Esophagus muscularis mucosa (tissue), 4 donors: Measurements from ENCODE around the gene TCF7. TPM values are rescaled to one million over a fixed set of nuclear protein-coding genes. Genes with fewer than 3 reads are reported as not detected.

Experiments used
- DNase-seq: peaks from one replicate; pipeline ENCODE4 v3.0.0-alpha.2; 2017; ENCODE audit errors: extremely low spot score
- H3K27ac ChIP-seq, 4 donors: fragments of 200-600 bp; sonication (generic); replicated peaks in 1 of 4; 1 replicate in 3 of 4; 2 replicates in 1 of 4; pipeline ENCODE4 v1.5.1; 2016 to 2019; ENCODE audit warnings: mild to moderate bottlenecking in 1 of 4
- H3K27me3 ChIP-seq, 4 donors: fragments of 200-600 bp; sonication (generic); one replicate each; pipeline versions ENCODE4 v1.5.1 to v1.6.0; 2016 to 2019
- H3K36me3 ChIP-seq, 4 donors: fragments of 200-600 bp; sonication (generic); one replicate each; pipeline ENCODE4 v1.5.1; 2016 to 2019
- H3K4me1 ChIP-seq, 4 donors: fragments of 200-600 bp; sonication (generic); one replicate each; pipeline ENCODE4 v1.5.1; 2016 to 2019
- H3K4me3 ChIP-seq, 4 donors: fragments of 200-600 bp; sonication (generic); 1 replicate in 2 of 4; 2 replicates in 2 of 4; pipeline ENCODE4 v1.5.1; 2016 to 2019; ENCODE audit warnings: mild to moderate bottlenecking in 4 of 4, moderate library complexity in 1 of 4
- H3K9me3 ChIP-seq, 4 donors: fragments of 200-600 bp; sonication (generic); 1 replicate in 3 of 4; 2 replicates in 1 of 4; pipeline ENCODE4 v1.5.1; 2016 to 2019
- CTCF ChIP-seq, 3 experiments: fragments of 200-600 bp in 2 of 3; fragments of 450-650 bp in 1 of 3; sonication (generic) in 2 of 3; IDR thresholded peaks; one replicate each; pipeline ENCODE4 v1.5.1; 2017 to 2019; ENCODE audit warnings: antibody characterized with exemption in 3 of 3, mild to moderate bottlenecking in 2 of 3, moderate library complexity in 1 of 3
- EP300 ChIP-seq: sonication (generic); formaldehyde crosslinking; IDR thresholded peaks from one replicate; pipeline ENCODE4 v1.6.1; 2017; ENCODE audit warnings: antibody characterized with exemption
- POLR2A ChIP-seq: fragments of 450-650 bp; IDR thresholded peaks from one replicate; pipeline ENCODE4 v1.6.1; 2017; ENCODE audit warnings: antibody characterized with exemption, moderate library complexity, mild to moderate bottlenecking, low read depth
- POLR2AphosphoS5 ChIP-seq, 2 donors: sonication (generic); formaldehyde crosslinking; IDR thresholded peaks; one replicate each; pipeline ENCODE4 v1.6.1; 2017; ENCODE audit warnings: antibody characterized with exemption in 2 of 2
- WGBS: methylation state at CpG from one replicate; pipeline ENCODE4 v1.1.5; 2018; 5-methylcytosine and 5-hydroxymethylcytosine counted together
- intact Hi-C: fragments of 100-400 bp; cut with DNase I; formaldehyde crosslinking; loops from one replicate; pipeline ENCODE4 v1.15.1; 2023
- total RNA-seq, 4 donors: library from RNA; depleted of rRNA; stranded (reverse); fragments of >200 nt; gene quantifications; one replicate each; pipeline versions ENCODE4 v1.1.0 to v1.2.1, GENCODE V29; 2016

Gene TCF7
- total RNA-seq, 4 donors from 2014 or later, result 0.99 to 2.1 (median 1.5) TPM

GRCh38 chr5:134174841-134175839 is 60.7 kb downstream of the TCF7 start:
- Histone ChIP-seq H3K27ac (peak overlapping the region; percentile 95 to 99 (median 98)), H3K9me3 (no peaks in the 10 kb centered on the region), H3K4me3 (peak overlapping the region; percentile 67 to 94 (median 94)), H3K27me3 (no peaks in the 10 kb centered on the region), H3K36me3 (peaks cover 13 to 37% (median 35%) of the 10 kb centered on the region in 4 donors), H3K4me1 (peaks cover 40 to 64% (median 60%) of the 10 kb centered on the region in 4 donors)
- intact Hi-C loops, result loop anchor here (5.0 to 10.0 kb wide), 2 partner anchors 52 to 400 kb away; partner anchors contain the start of gene PPP2CA
- 23% methylated on average over 10 of the region's 10 CpGs for WGBS
- TF ChIP-seq CTCF (IDR thresholded peaks at IDR 0.05) (no peak), EP300 (no peak)
- DNase-seq, result no peak

DNA sequence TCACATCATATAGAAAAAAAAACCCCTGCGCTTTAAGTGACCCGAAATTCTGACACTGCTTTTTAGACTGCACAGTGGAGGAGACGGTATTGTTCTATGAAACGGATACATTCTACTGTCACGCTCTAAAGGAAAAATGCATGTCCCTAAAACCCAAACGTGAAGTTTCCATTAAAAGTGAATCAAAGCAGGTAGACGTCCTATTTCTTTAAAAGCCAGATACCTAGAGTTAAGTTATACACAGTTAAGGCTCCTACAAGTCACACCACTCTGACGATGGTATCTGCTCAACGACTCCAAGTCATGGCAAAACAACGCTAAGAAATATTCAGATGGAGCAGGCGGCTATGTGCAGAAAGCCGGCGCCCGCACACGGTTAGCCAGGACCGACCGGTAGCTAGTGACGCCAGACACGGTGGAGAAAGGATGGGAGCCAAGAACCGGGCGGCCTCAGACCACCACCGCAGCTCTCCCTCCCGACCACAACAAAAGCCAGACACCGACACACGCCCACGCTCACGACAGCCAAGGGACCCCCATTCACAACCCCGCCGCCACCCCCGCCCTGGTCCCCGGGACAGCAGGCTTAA is 61.5 kb downstream of the TCF7 start:
- no peak for TF ChIP-seq CTCF (IDR thresholded peaks at IDR 0.05)
- no peak for TF ChIP-seq EP300
- TF ChIP-seq POLR2A, result no peak
- no peak for TF ChIP-seq POLR2AphosphoS5 (IDR thresholded peaks at IDR 0.05)
- under 1% methylated on average over 25 of the region's 31 CpGs for WGBS
- Histone ChIP-seq H3K27ac (peak overlapping the region; percentile 95 to 99 (median 98)), H3K27me3 (no peaks in the 10 kb centered on the region), H3K9me3 (no peaks in the 10 kb centered on the region), H3K4me3 (peak overlapping the region; percentile 67 to 94 (median 94)), H3K4me1 (peaks cover 40 to 57% (median 53%) of the 10 kb centered on the region in 4 donors), H3K36me3 (peaks cover 8 to 28% (median 26%) of the 10 kb centered on the region in 4 donors)
- no peak for DNase-seq
- intact Hi-C loops, result loop anchor here (5.0 to 10.0 kb wide), 2 partner anchors 51 to 399 kb away; partner anchors contain the start of gene PPP2CA

DNA sequence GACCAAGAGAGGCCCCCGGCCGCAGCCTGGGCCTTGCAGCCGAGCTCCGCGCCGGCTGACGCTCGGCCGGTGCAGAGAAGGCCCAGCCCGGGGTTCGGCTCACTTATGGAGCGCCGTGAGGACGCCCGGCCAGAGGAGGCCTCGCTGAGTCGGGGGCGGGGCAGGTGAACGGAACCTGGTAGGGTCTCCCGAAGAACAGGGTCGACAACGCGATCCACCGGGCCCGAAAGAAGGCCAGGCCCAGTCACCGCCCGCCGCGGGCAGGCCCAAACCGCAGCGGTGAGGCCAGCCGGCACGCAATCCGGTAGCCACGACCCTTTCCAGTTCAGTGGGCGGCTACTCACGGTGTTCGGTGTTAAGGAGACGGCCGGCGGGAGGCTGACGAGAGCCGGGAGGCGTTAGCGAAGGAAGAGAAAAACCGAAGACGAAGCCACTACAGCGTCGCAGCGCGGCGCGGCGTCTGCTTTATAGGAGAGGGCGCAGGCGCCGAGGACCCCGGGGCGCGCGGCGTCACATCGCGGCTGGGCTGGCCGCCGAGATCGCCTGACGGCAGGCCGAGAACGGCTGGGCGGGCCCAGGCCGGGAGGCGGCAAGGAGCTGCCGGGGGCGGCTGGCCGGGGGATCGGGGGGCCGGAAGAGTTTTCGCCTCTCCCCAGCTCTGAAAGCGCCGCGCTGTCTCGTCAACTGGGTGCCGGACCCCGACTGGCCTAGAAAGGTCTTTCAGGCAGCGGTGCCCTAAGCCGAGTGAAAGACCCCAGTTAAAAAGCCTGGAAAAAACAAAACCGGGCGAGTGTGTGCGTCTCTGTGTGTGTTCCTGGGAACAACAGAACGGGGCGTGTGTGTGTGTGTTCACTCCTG is 62.3 kb downstream of the TCF7 start, which contains the start of gene SKP1:
TSS of gene SKP1 (minus strand) at position 440 of the 858 bp plus-strand sequence. CDS start 2,928 bp downstream, outside the sequence.
- no peaks in the 10 kb centered on the region for H3K27me3 ChIP-seq
- peaks cover 8 to 21% (median 19%) of the 10 kb centered on the region in 4 donors for H3K36me3 ChIP-seq
- 0% methylated on average over 1 of the region's 92 CpGs for WGBS
- H3K4me1 ChIP-seq, result peaks cover 33 to 51% (median 46%) of the 10 kb centered on the region in 4 donors
- intact Hi-C loops, result loop anchor here (5.0 to 10.0 kb wide), 2 partner anchors 51 to 398 kb away; partner anchors contain the start of gene PPP2CA
- H3K9me3 ChIP-seq, result no peaks in the 10 kb centered on the region
- H3K27ac ChIP-seq, result peak within 1 kb of the TSS; percentile 95 to 99 (median 98)
- peak; percentile 93 for DNase-seq
- TF ChIP-seq POLR2AphosphoS5 (IDR thresholded peaks at IDR 0.05) (peak; percentile 92 to 100), EP300 (no peak), CTCF (IDR thresholded peaks at IDR 0.05) (no peak), POLR2A (peak; percentile 90)
- H3K4me3 ChIP-seq, result peak within 1 kb of the TSS; percentile 67 to 94 (median 94)
